HepG2 (cell line): ENCODE data around the gene ZBTB45. TPM values are rescaled to one million over a fixed set of nuclear protein-coding genes. Genes with fewer than 3 reads are reported as not detected.
A peak's percentile ranks its signal among the peaks of the same experiment; 100 is the strongest.

ENCODE experiments used
- BHLHE40 ChIP-seq: IDR thresholded peaks from 2 replicates; pipeline ENCODE4 v1.6.1; 2011; ENCODE audit warnings: low read length, improper control_type of control experiment
- CCAR2 ChIP-seq: fragments of 200-400 bp; formaldehyde crosslinking; optimal IDR thresholded peaks from 2 replicates; pipeline ENCODE3; 2018; ENCODE audit warnings: low read depth, mild to moderate bottlenecking, low read length, moderate library complexity
- CSRNP1 ChIP-seq: sonication (generic); formaldehyde crosslinking; IDR thresholded peaks from 2 replicates; pipeline ENCODE4 v1.8.1; 2023; ENCODE audit warnings: mild to moderate bottlenecking, missing genetic modification reagents
- IKZF4 ChIP-seq: sonication (generic); formaldehyde crosslinking; IDR thresholded peaks from 2 replicates; pipeline ENCODE4 v1.5.1; 2020; ENCODE audit warnings: borderline replicate concordance, mild to moderate bottlenecking, low read depth, missing genetic modification reagents; ENCODE audit errors: not compliant biosample characterization
- KLF12 ChIP-seq: sonication (generic); formaldehyde crosslinking; IDR thresholded peaks from 2 replicates; pipeline ENCODE4 v1.4.0; 2020; ENCODE audit warnings: missing genetic modification reagents, borderline replicate concordance
- NFATC3 ChIP-seq: sonication (generic); formaldehyde crosslinking; IDR thresholded peaks from 2 replicates; pipeline ENCODE4 v1.5.1; 2020; ENCODE audit warnings: mild to moderate bottlenecking, missing genetic modification reagents
- NR2F1 ChIP-seq, 2 experiments: fragments of 450-650 bp in 1 of 2; formaldehyde crosslinking in 1 of 2; IDR thresholded peaks; 2 replicates each; pipeline versions ENCODE4 v1.5.0 to v1.6.1; 2016 to 2020; ENCODE audit warnings: mild to moderate bottlenecking in 1 of 2, missing compliant biosample characterization in 1 of 2, missing genetic modification reagents in 1 of 2, moderate library complexity in 1 of 2
- NR2F6 ChIP-seq, 2 experiments: IDR thresholded peaks; 2 replicates each; pipeline ENCODE4 v1.6.1; 2016; ENCODE audit warnings: antibody characterized with exemption in 1 of 2, mild to moderate bottlenecking in 1 of 2
- RXRA ChIP-seq: sonication (generic); formaldehyde crosslinking; IDR thresholded peaks from 2 replicates; pipeline ENCODE4 v1.5.1; 2020; ENCODE audit warnings: missing genetic modification reagents
- SOX6 ChIP-seq, 2 experiments: fragments of 450-650 bp in 1 of 2; sonication (generic) in 1 of 2; formaldehyde crosslinking in 1 of 2; IDR thresholded peaks; 2 replicates each; pipeline versions ENCODE4 v1.4.0 to v1.6.1; 2017 to 2020; ENCODE audit warnings: antibody characterized with exemption in 1 of 2, mild to moderate bottlenecking in 1 of 2, missing genetic modification reagents in 1 of 2
- TBX2 ChIP-seq: sonication (generic); formaldehyde crosslinking; IDR thresholded peaks from 2 replicates; pipeline ENCODE4 v1.5.0; 2020; ENCODE audit warnings: missing genetic modification reagents, mild to moderate bottlenecking, borderline replicate concordance
- TFDP2 ChIP-seq: sonication (generic); formaldehyde crosslinking; IDR thresholded peaks from 2 replicates; pipeline ENCODE4 v1.4.0; 2020; ENCODE audit warnings: missing genetic modification reagents
- UBTF ChIP-seq: sonication (generic); formaldehyde crosslinking; IDR thresholded peaks from 2 replicates; pipeline ENCODE4 v1.4.0; 2020; ENCODE audit warnings: mild to moderate bottlenecking, missing genetic modification reagents
- ZFY ChIP-seq: sonication (generic); formaldehyde crosslinking; IDR thresholded peaks from 2 replicates; pipeline ENCODE4 v1.4.0; 2020; ENCODE audit warnings: missing genetic modification reagents
- ZNF558 ChIP-seq: sonication (generic); formaldehyde crosslinking; IDR thresholded peaks from 2 replicates; pipeline ENCODE4 v1.9.0; 2022; ENCODE audit warnings: mild to moderate bottlenecking, missing genetic modification reagents, borderline replicate concordance
- ZNF567 ChIP-seq: sonication (generic); formaldehyde crosslinking; IDR thresholded peaks from 2 replicates; pipeline ENCODE4 v1.8.1; 2023; ENCODE audit warnings: mild to moderate bottlenecking, missing genetic modification reagents, borderline replicate concordance
- ZNF660 ChIP-seq: sonication (generic); formaldehyde crosslinking; IDR thresholded peaks from 2 replicates; pipeline ENCODE4 v1.5.1; 2020; ENCODE audit warnings: mild to moderate bottlenecking, low read depth, missing genetic modification reagents, borderline replicate concordance
- ZNF766 ChIP-seq: sonication (generic); formaldehyde crosslinking; IDR thresholded peaks from 2 replicates; pipeline ENCODE4 v1.5.0; 2020; ENCODE audit warnings: missing genetic modification reagents, borderline replicate concordance
- ZNF777 ChIP-seq: sonication (generic); formaldehyde crosslinking; IDR thresholded peaks from 2 replicates; pipeline ENCODE4 v1.4.0; 2020; ENCODE audit warnings: missing genetic modification reagents
- ZSCAN22 ChIP-seq: sonication (generic); formaldehyde crosslinking; IDR thresholded peaks from 2 replicates; pipeline ENCODE4 v1.4.0; 2020; ENCODE audit warnings: mild to moderate bottlenecking, missing genetic modification reagents
- ZSCAN9 ChIP-seq: IDR thresholded peaks from 2 replicates; pipeline ENCODE4 v1.6.1; 2016; ENCODE audit warnings: borderline replicate concordance
- polyA plus RNA-seq, 8 experiments: library from polyadenylated mRNA; depleted of rRNA in 3 of 8; stranded (reverse) in 7 of 8; unstranded in 1 of 8; fragments of >200 nt; fragmentation: Illumina TruSeq in 4 of 8; extraction: Trizol in 4 of 8; gene quantifications; 2 replicates each; pipeline versions ENCODE4 v1.2.1 to v1.2.3, GENCODE V29; 2011 to 2016; ENCODE audit warnings: low read depth in 4 of 8, missing spikeins in 1 of 8, mixed read lengths in 1 of 8; ENCODE audit not compliant: insufficient read depth in 1 of 8
- total RNA-seq, 5 experiments: library from RNA; depleted of rRNA; stranded (reverse); fragments of >200 nt; fragmentation: Illumina TruSeq; extraction: Trizol; gene quantifications; 2 replicates each; pipeline ENCODE4 v1.2.3, GENCODE V29; 2016; ENCODE audit warnings: low read depth in 1 of 5

The ZBTB45 gene
- total and polyA plus RNA-seq, 2 of the 13 experiments (the other 11 are each of a cell fraction or from before 2014, with no cell fraction given) = 3.0 to 3.7 TPM

GRCh38 chr19:58538257-58539168, 18.9 kb upstream of the ZBTB45 start (continued):
- peak; percentile 23; the same call in 1 of the 2 replicates for TF ChIP-seq ZNF777
- 0 out of 2 replicates have a peak, but pooled peaks have one; percentile 21 for TF ChIP-seq RXRA (CRISPR knock-in tag)
- no peak for TF ChIP-seq NR2F6 (IDR thresholded peaks at IDR 0.05)
- peak; percentile 57; the same call in 1 of the 2 replicates for TF ChIP-seq NR2F6 (CRISPR knock-in tag; IDR thresholded peaks at IDR 0.05)
- peak; percentile 98 for TF ChIP-seq ZSCAN22 (CRISPR knock-in tag)
- TF ChIP-seq CSRNP1 = peak; percentile 43; the same call in 1 of the 2 replicates
- no peak for TF ChIP-seq SOX6 (IDR thresholded peaks at IDR 0.05)
- TF ChIP-seq SOX6 (CRISPR knock-in tag; IDR thresholded peaks at IDR 0.05) = peak; percentile 92
- no peak; a peak in 1 of 4 replicates for TF ChIP-seq NR2F1 (CRISPR knock-in tag; IDR thresholded peaks at IDR 0.05)
- TF ChIP-seq ZNF660 = no peak
- peak; percentile 37; the same call in 1 of the 2 replicates for TF ChIP-seq TBX2 (CRISPR knock-in tag)
- TF ChIP-seq ZNF766 (CRISPR knock-in tag) = no peak
- TF ChIP-seq KLF12 (CRISPR knock-in tag) = peak; percentile 34; the same call in 1 of the 2 replicates
- TF ChIP-seq NFATC3 (CRISPR knock-in tag) = no peak
- peak; percentile 37; the same call in 1 of the 2 replicates for TF ChIP-seq ZFY
- TF ChIP-seq CCAR2 = no peak
- TF ChIP-seq ZNF567 (CRISPR knock-in tag) = no peak
- TF ChIP-seq IKZF4 (CRISPR knock-in tag) = peak; percentile 31
- 0 out of 2 replicates have a peak, but pooled peaks have one; percentile 30 for TF ChIP-seq UBTF
- TF ChIP-seq ZNF558 (CRISPR knock-in tag) = peak; percentile 71; the same call in 1 of the 2 replicates
- TF ChIP-seq BHLHE40 = peak; percentile 36; the same call in 1 of the 2 replicates
- TF ChIP-seq ZSCAN9 (CRISPR knock-in tag) = no peak
- TF ChIP-seq TFDP2 (CRISPR knock-in tag) = no peak
